H9 (cell line): Measurements from ENCODE around the gene CCSER1. TPM values are rescaled to one million over a fixed set of nuclear protein-coding genes. Genes with fewer than 3 reads are reported as not detected.

Source experiments
- DNase-seq: peaks from one replicate; pipeline ENCODE4 v3.0.0-alpha.2; 2017
- H2AFZ ChIP-seq: one replicate; pipeline ENCODE4 v1.6.1; 2013; ENCODE audit warnings: mild to moderate bottlenecking, low read length, control low read depth, moderate library complexity
- H2AK5ac ChIP-seq: 2 replicates; pipeline ENCODE4 v1.6.1; 2013; ENCODE audit warnings: low read length, control low read depth, mixed read lengths; ENCODE audit not compliant: insufficient read length
- H2BK120ac ChIP-seq: one replicate; pipeline ENCODE4 v1.6.1; 2013; ENCODE audit warnings: low read depth, mild to moderate bottlenecking, low read length, control low read depth, inconsistent platforms; ENCODE audit not compliant: poor library complexity, severe bottlenecking
- H2BK12ac ChIP-seq: 2 replicates; pipeline ENCODE4 v1.6.1; 2013; ENCODE audit warnings: low read length, control low read depth, mixed read lengths, low read depth; ENCODE audit not compliant: insufficient read length
- H2BK15ac ChIP-seq: 2 replicates; pipeline ENCODE4 v1.6.1; 2013; ENCODE audit warnings: low read depth, low read length, control low read depth
- H2BK20ac ChIP-seq: one replicate; pipeline ENCODE4 v1.6.1; 2013; ENCODE audit warnings: low read depth, mild to moderate bottlenecking, low read length, control low read depth, inconsistent platforms; ENCODE audit not compliant: poor library complexity, severe bottlenecking
- H2BK5ac ChIP-seq: 2 replicates; pipeline ENCODE4 v1.6.1; 2013; ENCODE audit warnings: low read length, control low read depth, mixed read lengths; ENCODE audit not compliant: insufficient read length
- H3K14ac ChIP-seq: 2 replicates; pipeline ENCODE4 v1.6.1; 2013; ENCODE audit warnings: low read length, control low read depth; ENCODE audit not compliant: insufficient read depth
- H3K18ac ChIP-seq: 2 replicates; pipeline ENCODE4 v1.6.1; 2013; ENCODE audit warnings: low read depth, mild to moderate bottlenecking, mixed read lengths, low read length, control low read depth; ENCODE audit not compliant: insufficient read length
- H3K23ac ChIP-seq: 2 replicates; pipeline ENCODE4 v1.6.1; 2013; ENCODE audit warnings: low read length, control low read depth, mixed read lengths, low read depth; ENCODE audit not compliant: insufficient read length
- H3K23me2 ChIP-seq: 2 replicates; pipeline ENCODE4 v1.6.1; 2013; ENCODE audit warnings: low read depth, mild to moderate bottlenecking, mixed read lengths, low read length, control low read depth; ENCODE audit not compliant: insufficient read length, poor library complexity, severe bottlenecking
- H3K27ac ChIP-seq: 2 replicates; pipeline ENCODE4 v1.5.1; 2013; ENCODE audit warnings: low read length, control low read depth, mixed read lengths, low read depth; ENCODE audit not compliant: insufficient read length
- H3K27me3 ChIP-seq: 2 replicates; pipeline ENCODE4 v1.6.1; 2013; ENCODE audit warnings: low read length, control low read depth, inconsistent platforms; ENCODE audit not compliant: insufficient read depth
- H3K4ac ChIP-seq: 2 replicates; pipeline ENCODE4 v1.6.1; 2013; ENCODE audit warnings: low read depth, mild to moderate bottlenecking, control low read depth, inconsistent platforms, low read length, moderate library complexity
- H3K4me1 ChIP-seq: 2 replicates; pipeline ENCODE4 v1.6.1; 2013; ENCODE audit warnings: low read length, control low read depth, inconsistent platforms; ENCODE audit not compliant: insufficient read depth
- H3K4me2 ChIP-seq: 2 replicates; pipeline ENCODE4 v1.6.1; 2013; ENCODE audit warnings: low read length, control low read depth, mixed read lengths; ENCODE audit not compliant: insufficient read length, insufficient read depth
- H3K56ac ChIP-seq: 2 replicates; pipeline ENCODE4 v1.6.1; 2013; ENCODE audit warnings: low read depth, mild to moderate bottlenecking, mixed read lengths, low read length, control low read depth; ENCODE audit not compliant: insufficient read length
- H3K79me1 ChIP-seq: 2 replicates; pipeline ENCODE4 v1.6.1; 2013; ENCODE audit warnings: low read depth, mild to moderate bottlenecking, moderate library complexity, low read length, control low read depth, inconsistent platforms; ENCODE audit not compliant: insufficient read depth, poor library complexity, severe bottlenecking
- H3K79me2 ChIP-seq: 2 replicates; pipeline ENCODE4 v1.6.1; 2013; ENCODE audit warnings: low read length, control low read depth, inconsistent platforms; ENCODE audit not compliant: insufficient read depth
- H3K9ac ChIP-seq: 2 replicates; pipeline ENCODE4 v1.6.1; 2013; ENCODE audit warnings: low read length, control low read depth, mixed read lengths; ENCODE audit not compliant: insufficient read length; ENCODE audit errors: extremely low read depth
- H3K9me3 ChIP-seq: one replicate; pipeline ENCODE4 v1.6.1; 2013; ENCODE audit warnings: low read depth, low read length, inconsistent platforms; ENCODE audit not compliant: control insufficient read depth
- H3T11ph ChIP-seq: one replicate; pipeline ENCODE4 v1.6.1; 2013; ENCODE audit warnings: mild to moderate bottlenecking, low read length, control low read depth, inconsistent platforms
- H4K20me1 ChIP-seq: one replicate; pipeline ENCODE4 v1.6.1; 2013; ENCODE audit not compliant: control insufficient read depth, insufficient read length, insufficient read depth
- H4K5ac ChIP-seq: 2 replicates; pipeline ENCODE4 v1.6.1; 2013; ENCODE audit warnings: low read depth, mild to moderate bottlenecking, mixed read lengths, low read length, control low read depth; ENCODE audit not compliant: insufficient read length
- H4K8ac ChIP-seq: replicated peaks from 2 replicates; pipeline ENCODE4 v1.6.1; 2013; ENCODE audit warnings: low read length, control low read depth, mixed read lengths, low read depth; ENCODE audit not compliant: insufficient read length
- H4K91ac ChIP-seq: 2 replicates; pipeline ENCODE4 v1.6.1; 2013; ENCODE audit warnings: low read depth, mild to moderate bottlenecking, moderate library complexity, mixed read lengths, low read length, control low read depth; ENCODE audit not compliant: insufficient read length
- H3K27ac Mint-ChIP-seq, 3 experiments: 2 replicates in 2 of 3; 3 replicates in 1 of 3; pipeline ENCODE4 v1.8.0; 2020 to 2021; ENCODE audit warnings: mixed read lengths in 3 of 3, mild to moderate bottlenecking in 1 of 3, moderate library complexity in 1 of 3
- H3K27me3 Mint-ChIP-seq: 2 replicates; pipeline ENCODE4 v1.8.0; 2021; ENCODE audit warnings: low read depth, mild to moderate bottlenecking, moderate library complexity, mixed read lengths
- H3K36me3 Mint-ChIP-seq, 3 experiments: 2 replicates in 2 of 3; 3 replicates in 1 of 3; pipeline ENCODE4 v1.8.0; 2020 to 2021; ENCODE audit warnings: low read depth in 3 of 3, mixed read lengths in 3 of 3; ENCODE audit not compliant: insufficient read depth in 1 of 3
- H3K4me1 Mint-ChIP-seq, 2 experiments: 2 replicates each; pipeline ENCODE4 v1.8.0; 2020; ENCODE audit warnings: mixed read lengths in 2 of 2
- H3K4me3 Mint-ChIP-seq, 2 experiments: 2 replicates in 1 of 2; 3 replicates in 1 of 2; pipeline ENCODE4 v1.8.0; 2020 to 2021; ENCODE audit warnings: mild to moderate bottlenecking in 2 of 2, mixed read lengths in 2 of 2, moderate library complexity in 1 of 2
- H3K9me3 Mint-ChIP-seq, 2 experiments: 2 replicates in 1 of 2; 3 replicates in 1 of 2; pipeline ENCODE4 v1.8.0; 2020; ENCODE audit warnings: mild to moderate bottlenecking in 2 of 2, mixed read lengths in 2 of 2, moderate library complexity in 1 of 2
- WGBS: extraction: QIAGEN DNeasy Blood & Tissue Kit; methylation state at CpG from one replicate; pipeline ENCODE4 v1.1.7; 2013; ENCODE audit warnings: missing lambda C conversion rate, low lambda C conversion rate, mixed read lengths; ENCODE audit not compliant: insufficient read length; ENCODE audit errors: extremely low coverage; 5-methylcytosine and 5-hydroxymethylcytosine counted together
- total RNA-seq: library from RNA; stranded (reverse); gene quantifications from 2 replicates; pipeline ENCODE4 v1.2.1, GENCODE V29; 2021
- TF ChIP-seq, protein P1 (sequence below): fragments of 200-600 bp; sonication (generic); conservative IDR thresholded peaks from 3 replicates; pipeline ENCODE4 v1.8.0; 2021; ENCODE audit warnings: antibody characterized with exemption, mild to moderate bottlenecking

CCSER1 gene
- total RNA-seq, 1 experiment from 2014 or later = 0.37 TPM

DNA sequence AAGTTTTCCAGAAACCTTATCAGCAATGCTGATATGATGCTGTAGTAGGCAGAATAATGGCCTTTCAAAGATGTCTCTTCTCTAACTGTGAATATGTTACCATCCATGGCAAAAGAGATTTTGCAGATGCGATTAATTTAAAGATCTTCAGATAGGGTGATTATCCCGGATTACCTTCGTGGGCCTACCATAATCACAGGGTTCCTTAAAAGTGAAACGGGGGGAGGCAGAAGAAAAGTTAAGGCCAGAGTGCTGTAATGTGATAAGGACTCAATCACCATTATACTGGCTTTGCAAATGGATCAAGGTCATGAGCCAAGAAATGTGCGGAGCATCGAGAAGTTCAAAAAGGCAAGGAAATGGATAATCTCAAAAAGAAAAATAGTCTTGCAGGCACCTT lies 459.6 kb downstream of the CCSER1 start:
- no CpG with 5 or more reads among the region's 6 CpGs for WGBS

More for the DNA sequence above, 459.6 kb downstream of the CCSER1 start:
- Mint-ChIP-seq H3K27ac (no peak overlapping the region), H3K4me1 (peaks cover 4 to 8% of the 10 kb centered on the region in 2 experiments), H3K27me3 (no peaks in the 10 kb centered on the region), H3K9me3 (peaks cover 5 to 6% of the 10 kb centered on the region in 2 experiments; a peak in 2 of 5 replicates), H3K36me3 (peaks cover 0 to 6% (median 5%) of the 10 kb centered on the region in 3 experiments; a peak in 2 of 7 replicates), H3K4me3 (no peak overlapping the region)
- Histone ChIP-seq H2BK20ac (no peak overlapping the region), H3K4me2 (no peak overlapping the region), H3K56ac (no peak overlapping the region), H3T11ph (no peak overlapping the region), H4K91ac (no peak overlapping the region), H4K8ac (no peak overlapping the region), H3K18ac (no peak overlapping the region), H2BK15ac (no peak overlapping the region), H3K23ac (no peak overlapping the region), H3K27ac (no peak overlapping the region), H3K79me2 (no peaks in the 10 kb centered on the region), H3K9ac (no peak overlapping the region), H2AK5ac (no peak overlapping the region), H2BK5ac (no peak overlapping the region), H2AFZ (no peak overlapping the region), H3K79me1 (no peaks in the 10 kb centered on the region), H3K4me1 (no peaks in the 10 kb centered on the region), H3K14ac (no peak overlapping the region), H3K4ac (no peak overlapping the region), H3K9me3 (no peaks in the 10 kb centered on the region), H4K5ac (no peak overlapping the region), H4K20me1 (no peaks in the 10 kb centered on the region), H3K23me2 (no peaks in the 10 kb centered on the region), H3K27me3 (no peaks in the 10 kb centered on the region), H2BK120ac (no peak overlapping the region), H2BK12ac (no peak overlapping the region)
- TF ChIP-seq, protein P1, sequence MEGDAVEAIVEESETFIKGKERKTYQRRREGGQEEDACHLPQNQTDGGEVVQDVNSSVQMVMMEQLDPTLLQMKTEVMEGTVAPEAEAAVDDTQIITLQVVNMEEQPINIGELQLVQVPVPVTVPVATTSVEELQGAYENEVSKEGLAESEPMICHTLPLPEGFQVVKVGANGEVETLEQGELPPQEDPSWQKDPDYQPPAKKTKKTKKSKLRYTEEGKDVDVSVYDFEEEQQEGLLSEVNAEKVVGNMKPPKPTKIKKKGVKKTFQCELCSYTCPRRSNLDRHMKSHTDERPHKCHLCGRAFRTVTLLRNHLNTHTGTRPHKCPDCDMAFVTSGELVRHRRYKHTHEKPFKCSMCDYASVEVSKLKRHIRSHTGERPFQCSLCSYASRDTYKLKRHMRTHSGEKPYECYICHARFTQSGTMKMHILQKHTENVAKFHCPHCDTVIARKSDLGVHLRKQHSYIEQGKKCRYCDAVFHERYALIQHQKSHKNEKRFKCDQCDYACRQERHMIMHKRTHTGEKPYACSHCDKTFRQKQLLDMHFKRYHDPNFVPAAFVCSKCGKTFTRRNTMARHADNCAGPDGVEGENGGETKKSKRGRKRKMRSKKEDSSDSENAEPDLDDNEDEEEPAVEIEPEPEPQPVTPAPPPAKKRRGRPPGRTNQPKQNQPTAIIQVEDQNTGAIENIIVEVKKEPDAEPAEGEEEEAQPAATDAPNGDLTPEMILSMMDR = no peak
- no peak for DNase-seq
